GM18951 (cell line): ENCODE results near the gene HMOX2.

ENCODE experiments used
- POLR2A ChIP-seq: IDR thresholded peaks from 4 replicates; pipeline ENCODE4 v1.6.1; 2011; ENCODE audit warnings: mild to moderate bottlenecking; ENCODE audit not compliant: insufficient read length, insufficient read depth; ENCODE audit errors: extremely low read depth
- in situ Hi-C: fragments of 300-500 bp; cut with MboI; formaldehyde crosslinking; loops from one replicate; pipeline ENCODE4 v1.12.0; 2022; ENCODE audit warnings: low sequenced_read_pairs, mixed read lengths, inconsistent platforms; ENCODE audit not compliant: unreplicated experiment

The HMOX2 gene

DNA sequence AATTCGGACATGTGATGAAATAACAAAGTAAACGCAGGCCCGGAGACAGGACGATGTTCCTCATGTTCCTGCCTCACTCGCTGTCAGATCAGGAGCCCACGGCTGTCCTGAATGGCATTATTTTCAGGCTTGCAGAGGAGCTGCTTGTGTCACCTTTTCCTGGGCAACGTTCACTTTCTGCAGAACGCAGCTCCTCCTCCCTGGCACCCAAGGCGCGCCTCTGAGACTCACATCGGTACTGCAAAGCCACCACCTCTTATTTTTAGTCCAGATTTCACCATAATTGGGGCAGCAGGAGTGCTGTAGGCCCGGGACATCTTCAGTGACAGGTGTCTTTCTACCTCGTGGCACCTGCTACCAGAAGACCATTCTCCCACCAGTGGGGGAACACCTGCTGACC is 71.9 kb downstream of the HMOX2 start:
- in situ Hi-C loops = no loop called here
- no peak for TF ChIP-seq POLR2A

- TF ChIP-seq POLR2A = no peak
- in situ Hi-C loops = no loop called here
Measured at GRCh38 chr16:4550591-4550990, 74.4 kb downstream of the HMOX2 start.

DNA sequence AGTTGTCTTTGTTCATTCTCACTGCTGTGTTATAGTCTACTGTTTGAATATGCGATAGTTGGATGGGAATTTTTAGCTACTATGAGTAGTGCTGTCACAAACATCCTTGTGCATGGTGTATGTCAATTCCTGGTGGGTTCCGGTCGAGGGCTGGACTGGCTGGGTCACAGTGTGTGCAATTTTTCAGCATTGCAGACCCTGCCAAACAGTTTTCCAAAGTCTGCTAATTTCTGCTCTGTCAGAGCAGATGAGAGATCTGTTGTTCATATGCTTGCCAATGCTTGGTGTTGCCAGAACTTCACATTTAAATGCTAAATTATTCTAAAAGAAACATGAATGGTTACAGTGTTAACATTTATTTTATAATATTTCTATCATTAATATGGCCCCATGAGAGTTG is 76.3 kb downstream of the HMOX2 start:
- in situ Hi-C loops = no loop called here
- TF ChIP-seq POLR2A = no peak

GRCh38 chr16:4556112-4556511 is 79.9 kb downstream of the HMOX2 start, which contains the start of gene C16orf96:
Gene C16orf96 (plus strand): TSS chr16:4556340. CDS start chr16:4556490, 150 bp downstream.
- in situ Hi-C loops = no loop called here
- no peak for TF ChIP-seq POLR2A

- no peak for TF ChIP-seq POLR2A
- in situ Hi-C loops = no loop called here
Measured at GRCh38 chr16:4556580-4556979, 80.4 kb downstream of the HMOX2 start.

- TF ChIP-seq POLR2A = no peak
- in situ Hi-C loops = no loop called here
Measured at GRCh38 chr16:4557973-4558372, 81.8 kb downstream of the HMOX2 start.
